Endothelial cell of umbilical vein (primary cell): Measurements from ENCODE around the gene PPP1R1B. TPM values are rescaled to one million over a fixed set of nuclear protein-coding genes. Genes with fewer than 3 reads are reported as not detected.

ENCODE experiments used
- BruUV-seq: library from RNA; stranded (reverse); fragments of 400-500 nt; replicated peaks from 2 replicates; lab custom pipeline; 2021; lab: Mats Ljungman, UMichigan
- CTCF ChIA-PET: fragments of 300-600, 350-600 bp; sonication (Branson Sonifier 250); formaldehyde crosslinking; loops from one replicate; lab custom pipeline; 2021; ENCODE audit warnings: antibody characterized with exemption, inconsistent platforms; lab: Charles Lee
- POLR2A ChIA-PET: fragments of 300-600, 350-600 bp; sonication (Branson Sonifier 250); formaldehyde crosslinking; loops from one replicate; lab custom pipeline; 2021; ENCODE audit warnings: antibody characterized with exemption, inconsistent platforms; lab: Charles Lee
- DNase-seq: peaks from one replicate; pipeline ENCODE4 v3.0.0-alpha.2; 2011; ENCODE audit warnings: low read depth, low spot score
- FAIRE-seq: peaks from 2 replicates; lab custom pipeline; 2011; peaks lifted over from hg19 to GRCh38; lab: Jason Lieb, UNC
- H2AFZ ChIP-seq: 2 replicates; pipeline ENCODE4 v1.6.0; 2012; ENCODE audit warnings: low read depth, low read length, control low read depth, inconsistent platforms
- H3K27ac ChIP-seq: 2 replicates; pipeline ENCODE4 v1.5.1; 2011; ENCODE audit warnings: low read depth, mild to moderate bottlenecking, control low read depth, low read length, moderate library complexity; ENCODE audit not compliant: insufficient read depth
- H3K27me3 ChIP-seq, 2 experiments: 2 replicates each; pipeline versions ENCODE4 v1.6.0 to v1.6.1; 2011; ENCODE audit warnings: low read length in 2 of 2, mixed read lengths in 1 of 2; ENCODE audit not compliant: control insufficient read depth in 2 of 2, insufficient read depth in 2 of 2
- H3K36me3 ChIP-seq, 2 experiments: 2 replicates in 1 of 2; 3 replicates in 1 of 2; pipeline ENCODE4 v1.5.1; 2011; ENCODE audit warnings: low read length in 2 of 2, mild to moderate bottlenecking in 1 of 2, moderate library complexity in 1 of 2; ENCODE audit not compliant: control insufficient read depth in 2 of 2, insufficient read depth in 2 of 2; ENCODE audit errors: extremely low read depth in 1 of 2
- H3K4me1 ChIP-seq: 3 replicates; pipeline ENCODE4 v1.5.1; 2011; ENCODE audit warnings: mild to moderate bottlenecking, low read length; ENCODE audit not compliant: control insufficient read depth, insufficient read depth; ENCODE audit errors: extremely low read depth
- H3K4me2 ChIP-seq: 2 replicates; pipeline ENCODE4 v1.6.1; 2011; ENCODE audit warnings: low read length, control low read depth, mixed read lengths; ENCODE audit not compliant: insufficient read depth
- H3K4me3 ChIP-seq, 3 experiments: fragments of 200-600 bp in 1 of 3; sonication (generic), shearing (Covaris generic) in 1 of 3; replicated peaks in 1 of 3; 2 replicates each; pipeline ENCODE4 v1.5.1; 2011 to 2016; ENCODE audit warnings: control low read depth in 3 of 3, low read length in 3 of 3, mild to moderate bottlenecking in 2 of 3, inconsistent platforms in 1 of 3, low read depth in 1 of 3, moderate library complexity in 1 of 3; ENCODE audit not compliant: insufficient read depth in 1 of 3
- H3K79me2 ChIP-seq: 2 replicates; pipeline ENCODE4 v1.6.0; 2012; ENCODE audit warnings: low read length, inconsistent platforms; ENCODE audit not compliant: control insufficient read depth, insufficient read depth
- H3K9ac ChIP-seq: replicated peaks from 2 replicates; pipeline ENCODE3; 2011; ENCODE audit warnings: low read length, control low read depth; ENCODE audit not compliant: insufficient read depth; ENCODE audit errors: extremely low read depth
- H3K9me1 ChIP-seq: replicated peaks from 3 replicates; pipeline ENCODE4 v1.6.0; 2011; ENCODE audit warnings: mild to moderate bottlenecking, low read length; ENCODE audit not compliant: control insufficient read depth, insufficient read depth; ENCODE audit errors: extremely low read depth
- H3K9me3 ChIP-seq: replicated peaks from 2 replicates; pipeline ENCODE4 v1.5.1; 2012; ENCODE audit warnings: low read length, inconsistent platforms; ENCODE audit not compliant: control insufficient read depth, insufficient read depth
- H4K20me1 ChIP-seq: replicated peaks from 2 replicates; pipeline ENCODE3; 2011; ENCODE audit warnings: mild to moderate bottlenecking, low read length; ENCODE audit not compliant: control insufficient read depth, insufficient read depth; ENCODE audit errors: extremely low read depth
- EZH2 ChIP-seq: IDR thresholded peaks from 2 replicates; pipeline ENCODE4 v1.6.1; 2012; ENCODE audit warnings: borderline replicate concordance, low read depth, mild to moderate bottlenecking, moderate library complexity, low read length, inconsistent platforms; ENCODE audit not compliant: severe bottlenecking
- FOS ChIP-seq: IDR thresholded peaks from 2 replicates; pipeline ENCODE4 v1.6.1; 2011; ENCODE audit warnings: mild to moderate bottlenecking, low read length, moderate library complexity, borderline replicate concordance; ENCODE audit not compliant: insufficient read depth
- GATA2 ChIP-seq: IDR thresholded peaks from 2 replicates; pipeline ENCODE4 v1.7.0; 2011; ENCODE audit warnings: low read depth, mild to moderate bottlenecking, moderate library complexity, mixed read lengths, low read length; ENCODE audit not compliant: insufficient read length, insufficient read depth
- JUN ChIP-seq: IDR thresholded peaks from 2 replicates; pipeline ENCODE4 v1.6.1; 2011; ENCODE audit warnings: borderline replicate concordance, low read depth; ENCODE audit not compliant: insufficient read length, insufficient read depth
- MYC ChIP-seq: IDR thresholded peaks from one replicate; pipeline ENCODE4 v1.6.1; 2011; ENCODE audit warnings: mild to moderate bottlenecking, low read depth, low read length
- POLR2A ChIP-seq: IDR thresholded peaks from 2 replicates; pipeline ENCODE4 v1.6.1; 2012; ENCODE audit warnings: low read depth, mild to moderate bottlenecking, control low read depth, low read length
- POLR2AphosphoS5 ChIP-seq: IDR thresholded peaks from 2 replicates; pipeline ENCODE4 v1.6.1; 2012; ENCODE audit warnings: low read depth, mild to moderate bottlenecking, control low read depth, low read length, moderate library complexity; ENCODE audit not compliant: insufficient read depth
- dilution Hi-C: fragments of 300-500 bp; cut with MboI; formaldehyde crosslinking; loops from one replicate; pipeline ENCODE4 v1.15.0; 2019; ENCODE audit warnings: low sequenced_read_pairs; ENCODE audit not compliant: extremely low pct_ligation_motif_present
- intact Hi-C: fragments of 100-400 bp; cut with micrococcal nuclease; formaldehyde crosslinking; loops from one replicate; pipeline ENCODE4 v1.10.0; 2022
- polyA plus RNA-seq, 4 experiments: library from polyadenylated mRNA; depleted of rRNA in 3 of 4; stranded (reverse) in 3 of 4; unstranded in 1 of 4; fragments of >200 nt; gene quantifications; 2 replicates each; pipeline versions ENCODE4 v1.2.1 to v1.2.3, GENCODE V29; 2011 to 2012; ENCODE audit warnings: missing spikeins in 1 of 4
- total RNA-seq: library from RNA; stranded (reverse); gene quantifications from 2 replicates; pipeline ENCODE4 v1.2.3, GENCODE V29; 2021
- TF ChIP-seq, protein P1 (sequence below), 2 donors: IDR thresholded peaks; 1 replicate in 1 of 2; 2 replicates in 1 of 2; pipeline ENCODE4 v1.5.1; 2011; ENCODE audit warnings: low read length in 2 of 2, mild to moderate bottlenecking in 2 of 2, moderate library complexity in 2 of 2, control low read depth in 1 of 2, inconsistent platforms in 1 of 2, low read depth in 1 of 2; ENCODE audit not compliant: insufficient read depth in 1 of 2; ENCODE audit errors: extremely low read depth in 1 of 2
- TF ChIP-seq, protein P2 (sequence below): IDR thresholded peaks from 2 replicates; pipeline ENCODE4 v1.6.1; 2011; ENCODE audit not compliant: insufficient read depth, insufficient read length

PPP1R1B gene
- total and polyA plus RNA-seq, 2 donors (not counting 3 experiments of a cell fraction or from before 2014, with no cell fraction given) = not detected

DNA sequence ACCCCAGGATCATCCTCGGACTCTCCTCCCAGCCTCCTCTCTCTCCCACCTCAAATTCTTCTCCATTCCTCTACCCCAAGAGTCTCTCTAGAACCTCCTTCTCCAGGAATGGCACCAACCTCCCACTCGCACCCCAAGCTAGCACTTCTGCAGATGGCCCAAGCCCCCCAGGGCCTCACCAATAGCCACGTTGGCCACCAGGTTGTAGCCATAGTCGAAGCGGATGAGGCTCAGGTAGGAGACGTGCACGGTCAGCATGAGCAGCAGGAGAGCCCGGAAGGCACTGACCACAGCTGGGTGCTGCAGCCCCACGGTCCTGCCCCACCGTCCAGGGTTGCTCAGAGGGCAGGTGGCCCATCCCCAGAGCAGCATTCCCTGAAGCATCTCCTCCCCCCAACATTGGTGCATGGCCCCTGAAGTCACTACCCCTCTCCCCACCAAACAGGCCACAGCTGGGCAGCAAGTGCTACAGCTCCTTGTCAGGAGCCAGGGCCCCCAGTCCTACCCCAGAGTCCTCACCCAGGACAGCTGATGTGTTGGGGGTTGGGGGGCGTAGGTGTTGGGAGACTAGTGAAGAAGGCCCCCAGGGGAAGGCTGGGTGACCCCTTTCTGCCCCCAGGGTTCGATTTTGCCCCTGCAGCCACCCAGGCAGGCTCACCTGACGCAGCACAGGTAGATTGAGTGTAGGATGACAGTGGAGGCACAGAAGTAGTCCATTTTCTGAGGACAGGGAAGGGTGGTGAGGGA lies 46.8 kb downstream of the PPP1R1B start:
- FAIRE-seq (no peak), DNase-seq (no peak)
- Histone ChIP-seq H3K27ac (no peak overlapping the region), H4K20me1 (no peaks in the 10 kb centered on the region), H3K4me2 (no peak overlapping the region), H3K36me3 (no peaks in the 10 kb centered on the region), H3K4me3 (no peak overlapping the region), H3K9ac (no peak overlapping the region), H3K9me1 (no peaks in the 10 kb centered on the region), H3K27me3 (peaks cover 0 to 2% of the 10 kb centered on the region in 2 experiments), H3K9me3 (no peaks in the 10 kb centered on the region), H3K4me1 (no peaks in the 10 kb centered on the region), H2AFZ (no peak overlapping the region), H3K79me2 (no peaks in the 10 kb centered on the region)
- dilution Hi-C loops = no loop called here
- ChIA-PET CTCF (interaction anchor here (0.6 to 13.1 kb wide), 5 partner anchors 20 to 1092 kb away, joined by 3 to 291 read pairs (median 5); no protein-coding TSS in a partner anchor), POLR2A (no interaction called here)
- no TSS peak for BruUV-seq
- intact Hi-C loops = no loop called here
- TF ChIP-seq POLR2A (no peak), JUN (no peak), GATA2 (no peak), POLR2AphosphoS5 (no peak), FOS (no peak), EZH2 (no peak), MYC (no peak)
- TF ChIP-seq, protein P1, sequence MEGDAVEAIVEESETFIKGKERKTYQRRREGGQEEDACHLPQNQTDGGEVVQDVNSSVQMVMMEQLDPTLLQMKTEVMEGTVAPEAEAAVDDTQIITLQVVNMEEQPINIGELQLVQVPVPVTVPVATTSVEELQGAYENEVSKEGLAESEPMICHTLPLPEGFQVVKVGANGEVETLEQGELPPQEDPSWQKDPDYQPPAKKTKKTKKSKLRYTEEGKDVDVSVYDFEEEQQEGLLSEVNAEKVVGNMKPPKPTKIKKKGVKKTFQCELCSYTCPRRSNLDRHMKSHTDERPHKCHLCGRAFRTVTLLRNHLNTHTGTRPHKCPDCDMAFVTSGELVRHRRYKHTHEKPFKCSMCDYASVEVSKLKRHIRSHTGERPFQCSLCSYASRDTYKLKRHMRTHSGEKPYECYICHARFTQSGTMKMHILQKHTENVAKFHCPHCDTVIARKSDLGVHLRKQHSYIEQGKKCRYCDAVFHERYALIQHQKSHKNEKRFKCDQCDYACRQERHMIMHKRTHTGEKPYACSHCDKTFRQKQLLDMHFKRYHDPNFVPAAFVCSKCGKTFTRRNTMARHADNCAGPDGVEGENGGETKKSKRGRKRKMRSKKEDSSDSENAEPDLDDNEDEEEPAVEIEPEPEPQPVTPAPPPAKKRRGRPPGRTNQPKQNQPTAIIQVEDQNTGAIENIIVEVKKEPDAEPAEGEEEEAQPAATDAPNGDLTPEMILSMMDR (IDR thresholded peaks at IDR 0.05; ENCODE audit: extremely low read depth in 1 of 2, insufficient read depth in 1 of 2, low read depth in 1 of 2, low read length in 2 of 2) = no peak
- TF ChIP-seq, protein P2, sequence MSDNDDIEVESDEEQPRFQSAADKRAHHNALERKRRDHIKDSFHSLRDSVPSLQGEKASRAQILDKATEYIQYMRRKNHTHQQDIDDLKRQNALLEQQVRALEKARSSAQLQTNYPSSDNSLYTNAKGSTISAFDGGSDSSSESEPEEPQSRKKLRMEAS = no peak
